LNCAP (cell line): Measurements from ENCODE around the gene APMAP.

Experiments
- TF ChIP-seq, protein P1 (sequence below): fragments of 450-650 bp; IDR thresholded peaks from 2 replicates; pipeline ENCODE4 v1.5.1; 2017; ENCODE audit warnings: mild to moderate bottlenecking

Gene APMAP

GRCh38 chr20:24987873-24988835 is 4.4 kb downstream of the APMAP start:
- TF ChIP-seq, protein P1, sequence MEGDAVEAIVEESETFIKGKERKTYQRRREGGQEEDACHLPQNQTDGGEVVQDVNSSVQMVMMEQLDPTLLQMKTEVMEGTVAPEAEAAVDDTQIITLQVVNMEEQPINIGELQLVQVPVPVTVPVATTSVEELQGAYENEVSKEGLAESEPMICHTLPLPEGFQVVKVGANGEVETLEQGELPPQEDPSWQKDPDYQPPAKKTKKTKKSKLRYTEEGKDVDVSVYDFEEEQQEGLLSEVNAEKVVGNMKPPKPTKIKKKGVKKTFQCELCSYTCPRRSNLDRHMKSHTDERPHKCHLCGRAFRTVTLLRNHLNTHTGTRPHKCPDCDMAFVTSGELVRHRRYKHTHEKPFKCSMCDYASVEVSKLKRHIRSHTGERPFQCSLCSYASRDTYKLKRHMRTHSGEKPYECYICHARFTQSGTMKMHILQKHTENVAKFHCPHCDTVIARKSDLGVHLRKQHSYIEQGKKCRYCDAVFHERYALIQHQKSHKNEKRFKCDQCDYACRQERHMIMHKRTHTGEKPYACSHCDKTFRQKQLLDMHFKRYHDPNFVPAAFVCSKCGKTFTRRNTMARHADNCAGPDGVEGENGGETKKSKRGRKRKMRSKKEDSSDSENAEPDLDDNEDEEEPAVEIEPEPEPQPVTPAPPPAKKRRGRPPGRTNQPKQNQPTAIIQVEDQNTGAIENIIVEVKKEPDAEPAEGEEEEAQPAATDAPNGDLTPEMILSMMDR: no peak

DNA sequence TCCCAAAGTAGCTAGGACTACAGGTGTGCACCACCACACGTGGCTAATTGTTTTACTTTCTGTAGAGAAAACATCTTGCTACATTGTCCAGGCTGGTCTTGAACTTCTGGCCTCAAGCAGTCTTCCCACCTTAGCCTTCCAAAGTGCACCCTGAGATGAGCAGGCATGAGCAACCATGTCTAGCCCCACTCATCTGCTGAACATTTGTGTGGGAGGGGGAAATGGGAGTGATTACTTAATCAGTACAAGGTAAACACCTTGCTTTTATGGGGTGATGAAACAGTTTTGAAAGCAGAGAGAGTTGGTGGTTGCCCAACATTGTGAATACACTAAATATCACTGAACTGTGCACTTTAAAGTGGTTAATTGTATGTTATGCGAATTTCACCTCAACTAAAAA is 5.3 kb downstream of the APMAP start:
- TF ChIP-seq, protein P1: no peak

GRCh38 chr20:24986436-24987015 is 6.0 kb downstream of the APMAP start:
- TF ChIP-seq, protein P1: no peak

GRCh38 chr20:24985802-24986201 is 6.7 kb downstream of the APMAP start:
- TF ChIP-seq, protein P1: no peak

GRCh38 chr20:24984961-24985640 is 7.5 kb downstream of the APMAP start:
- TF ChIP-seq, protein P1: no peak

DNA sequence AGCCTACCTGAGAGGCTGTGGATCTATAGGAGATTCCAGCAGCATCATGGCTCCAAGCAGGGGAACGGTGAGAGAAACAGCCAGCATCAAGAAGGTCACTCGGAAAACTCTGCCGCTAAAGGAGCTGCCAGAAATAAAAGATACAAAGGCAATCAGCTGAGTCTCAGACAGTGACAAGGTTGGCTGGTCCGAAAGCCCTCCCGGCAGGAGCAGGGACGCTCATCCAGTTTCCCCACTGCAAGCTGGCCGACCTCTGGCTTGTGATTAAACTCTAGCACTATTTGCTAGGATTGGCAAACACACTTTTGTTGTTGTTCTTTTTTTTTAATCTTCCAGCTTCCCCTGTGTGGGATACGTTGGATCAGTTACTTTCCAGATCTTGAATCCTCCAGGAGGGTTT is 8.7 kb downstream of the APMAP start:
- TF ChIP-seq, protein P1: no peak

DNA sequence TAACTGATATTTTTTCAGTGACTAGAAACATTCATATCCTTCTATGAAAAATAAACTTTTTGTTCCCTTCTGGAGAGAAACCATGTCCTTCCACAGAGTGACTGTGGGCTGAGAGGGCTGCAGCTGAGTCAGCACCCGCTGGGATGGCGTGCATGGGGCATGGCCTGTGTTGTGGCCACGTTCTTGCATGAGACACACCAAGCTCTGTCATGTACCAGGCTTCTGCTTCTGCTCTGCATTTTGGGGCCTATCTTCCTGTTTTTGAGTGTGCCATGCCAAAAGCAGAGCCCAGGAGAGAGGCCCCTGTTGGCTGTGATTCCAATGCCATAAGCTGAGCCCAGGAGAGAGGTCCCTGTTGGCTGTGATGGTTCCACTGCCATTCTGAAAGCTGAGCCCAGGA is 10.8 kb downstream of the APMAP start:
- TF ChIP-seq, protein P1: no peak
